NCI-H1092 treated with DMSO at 0.1 percent for 48 hours (cell line): Measurements from ENCODE around the gene ABI3.
"Not testable (repeated sequence)": the region's sequence is repeated elsewhere in the genome, so short reads cannot be mapped to it uniquely, and the experiment has no call there.

ENCODE experiments used
- DNase-seq: peaks from one replicate; lab custom pipeline; 2025; lab: John Stamatoyannopoulos, UW

Gene ABI3

DNA sequence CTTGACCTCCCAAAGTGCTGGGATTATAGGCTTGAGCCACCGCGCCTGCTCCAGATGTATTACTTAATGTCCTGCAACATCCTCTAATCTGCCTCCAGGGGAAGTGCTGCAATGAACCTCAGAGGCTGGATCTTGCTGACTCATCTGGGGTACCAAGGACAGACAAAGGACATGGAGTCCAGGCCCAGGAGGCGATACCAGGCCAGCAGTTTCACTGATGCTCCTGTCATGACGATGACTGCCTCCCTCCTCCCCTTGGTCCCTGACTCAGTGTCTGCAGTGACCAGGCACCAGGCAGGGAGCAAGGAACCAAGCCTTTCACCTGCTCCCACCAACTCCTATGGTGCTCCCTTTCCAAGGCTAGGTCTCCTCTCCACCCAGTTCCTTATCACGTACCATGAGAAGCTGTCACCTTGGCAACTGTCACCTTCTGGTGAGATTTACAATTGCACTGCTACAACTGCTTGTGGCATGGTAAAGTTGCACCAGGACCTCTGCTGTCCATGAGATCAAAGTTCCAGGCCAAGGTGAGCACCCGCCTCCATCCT is 41.7 kb downstream of the ABI3 start:
- no peak for DNase-seq

DNA sequence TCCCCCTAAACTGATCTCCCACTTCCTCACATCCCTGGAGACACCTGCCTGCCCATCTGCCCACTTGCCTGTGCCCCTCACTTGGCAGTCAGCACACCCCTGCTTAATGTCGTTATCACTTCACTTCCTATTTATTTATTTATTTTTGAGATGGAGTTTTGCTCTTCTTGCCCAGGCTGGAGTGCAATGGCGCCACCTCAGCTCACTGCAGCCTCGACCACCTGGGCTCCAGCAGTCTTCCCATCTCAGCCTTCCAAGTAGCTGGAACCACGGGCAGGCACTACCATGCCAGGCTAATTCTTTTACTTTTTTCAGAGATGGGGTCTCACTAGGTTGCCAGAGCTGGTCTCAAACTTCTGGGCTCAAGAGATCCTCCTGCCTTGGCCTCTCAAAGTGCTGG is 43.6 kb downstream of the ABI3 start:
- no peak for DNase-seq

DNA sequence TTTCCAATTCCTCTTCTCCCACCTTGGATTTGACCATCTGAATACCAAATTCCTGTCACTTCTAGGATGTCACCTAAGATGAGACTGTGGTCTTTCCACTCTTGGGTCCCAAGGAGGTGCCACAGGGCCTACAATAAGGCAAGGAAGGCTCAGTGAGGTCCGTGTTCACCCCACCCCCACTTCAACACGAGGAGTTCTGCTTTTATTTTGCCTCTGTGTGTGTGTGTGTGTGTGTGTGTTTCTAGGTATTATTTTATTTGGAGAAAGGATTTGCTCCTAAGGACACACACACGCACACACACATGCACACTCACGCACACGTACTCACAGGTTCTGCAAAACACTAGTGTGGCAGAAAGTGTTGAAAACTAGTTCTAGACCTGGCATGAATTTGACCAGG is 44.6 kb downstream of the ABI3 start:
- no peak for DNase-seq

DNA sequence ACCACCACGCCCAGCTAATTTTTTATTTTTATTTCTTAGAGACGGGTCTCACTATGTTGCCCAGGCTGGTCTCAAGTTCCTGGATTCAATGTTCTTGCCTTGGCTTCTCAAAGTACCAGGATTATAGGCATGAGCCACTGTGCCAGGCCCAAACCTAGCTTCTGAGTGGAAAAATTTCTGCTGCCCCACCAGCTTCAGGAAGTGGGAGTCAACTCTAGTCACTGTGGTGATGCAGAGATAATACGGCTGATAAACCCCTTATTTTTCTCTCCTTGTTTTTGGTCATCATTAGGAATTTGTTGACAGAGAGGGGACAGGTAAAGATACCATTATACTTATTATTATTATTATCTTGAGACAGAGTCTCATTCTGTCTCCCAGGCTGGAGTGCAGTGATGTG is 47.9 kb downstream of the ABI3 start:
- no peak for DNase-seq

DNA sequence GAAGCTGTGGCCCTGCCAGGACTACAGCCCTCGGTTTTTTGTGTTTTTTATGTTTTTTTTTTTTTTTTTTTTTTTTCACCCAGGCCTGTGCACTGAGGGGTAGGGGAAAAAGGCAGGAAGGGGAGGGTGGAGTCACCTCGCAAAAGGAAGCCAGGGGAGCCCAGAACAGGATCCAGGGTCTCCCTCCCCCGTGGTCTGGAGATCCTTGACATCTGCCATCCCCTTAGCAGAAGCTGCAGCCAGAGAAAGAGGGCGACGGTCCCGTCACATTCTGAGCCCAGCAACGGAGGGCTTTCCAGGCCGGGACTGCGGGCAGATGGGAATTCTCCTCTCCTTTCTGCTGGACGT is 49.1 kb downstream of the ABI3 start:
- no peak for DNase-seq

DNA sequence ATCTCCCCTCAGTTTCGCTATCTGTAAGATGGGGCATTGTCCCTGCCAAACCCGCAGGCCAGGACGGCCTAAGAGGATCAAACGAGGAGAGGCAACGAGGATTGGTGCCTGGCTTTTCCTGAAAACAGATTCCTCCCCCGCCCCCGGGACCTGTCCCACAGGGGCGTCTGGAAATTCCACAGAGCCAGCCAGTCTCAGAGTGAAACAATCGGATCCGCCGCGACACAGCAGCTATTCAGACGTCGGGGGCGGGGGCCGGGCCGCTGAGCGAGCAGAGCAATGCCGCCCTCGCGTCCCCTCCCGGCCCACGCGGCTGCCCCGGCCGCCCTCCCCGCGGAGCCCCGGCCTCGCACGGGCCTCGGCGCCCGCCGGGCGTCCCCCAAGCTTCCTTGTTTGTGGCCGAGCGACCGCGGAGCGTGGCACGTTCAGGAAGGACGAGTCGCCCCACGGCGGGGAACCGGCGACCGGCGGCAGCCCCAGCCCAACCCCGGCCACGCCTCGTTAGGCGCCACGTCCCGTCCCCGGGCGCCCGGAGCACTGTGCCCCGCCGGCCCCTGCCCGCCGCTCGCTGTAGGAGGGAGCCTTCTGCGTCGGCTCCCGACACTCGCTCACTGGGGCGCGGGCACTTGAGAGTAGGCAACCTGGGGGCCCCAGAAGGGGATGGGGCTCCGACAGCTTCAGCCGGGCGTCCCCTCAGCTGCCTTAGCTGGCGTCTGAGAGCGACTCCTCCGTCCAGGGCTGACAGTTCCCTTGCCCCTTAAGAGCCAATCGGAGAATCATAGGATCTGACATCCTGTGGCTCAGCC is 49.7 kb downstream of the ABI3 start:
- no peak for DNase-seq

DNA sequence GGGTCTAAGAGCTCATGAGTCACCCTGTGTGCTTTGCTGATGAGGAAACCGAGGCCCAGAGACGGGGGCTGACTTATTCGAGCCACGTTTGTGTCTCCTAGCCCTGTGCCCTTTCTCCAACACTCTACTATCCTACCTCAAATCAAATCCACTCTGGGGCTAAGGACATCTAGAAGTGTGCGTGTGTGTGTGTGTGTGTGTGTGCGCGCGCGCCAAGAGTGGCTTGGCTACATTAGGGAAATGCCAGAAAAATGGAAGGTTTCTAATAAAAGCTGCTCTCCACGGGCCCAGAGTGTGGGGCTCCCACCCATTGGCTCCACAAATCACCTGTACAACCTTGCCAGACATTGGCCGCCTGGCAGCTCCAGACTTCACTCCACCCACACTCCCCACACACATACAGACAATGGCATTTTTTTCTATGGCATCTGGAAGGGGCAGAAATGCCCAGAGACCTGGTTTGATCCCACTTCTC is 50.3 kb downstream of the ABI3 start:
- DNase-seq: no peak

DNA sequence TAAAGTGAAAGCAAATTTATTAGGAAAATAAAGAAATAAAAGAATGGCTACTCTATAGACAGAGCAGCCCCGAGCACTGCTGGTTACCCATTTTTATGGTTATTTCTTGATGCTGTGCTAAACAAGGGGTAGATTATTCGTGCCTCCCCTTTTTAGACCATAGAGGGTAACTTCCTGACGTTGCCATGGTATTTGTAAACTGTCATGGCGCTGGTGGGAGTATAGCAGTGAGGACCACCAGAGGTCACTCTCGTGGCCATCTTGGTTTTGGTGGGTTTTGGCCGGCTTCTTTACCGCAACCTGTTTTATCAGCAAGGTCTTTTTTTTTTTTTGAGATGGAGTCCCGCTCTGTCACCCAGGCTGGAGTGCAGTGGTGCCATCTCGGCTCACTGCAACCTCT is 51.0 kb downstream of the ABI3 start:
- DNase-seq: not testable (repeated sequence)

DNA sequence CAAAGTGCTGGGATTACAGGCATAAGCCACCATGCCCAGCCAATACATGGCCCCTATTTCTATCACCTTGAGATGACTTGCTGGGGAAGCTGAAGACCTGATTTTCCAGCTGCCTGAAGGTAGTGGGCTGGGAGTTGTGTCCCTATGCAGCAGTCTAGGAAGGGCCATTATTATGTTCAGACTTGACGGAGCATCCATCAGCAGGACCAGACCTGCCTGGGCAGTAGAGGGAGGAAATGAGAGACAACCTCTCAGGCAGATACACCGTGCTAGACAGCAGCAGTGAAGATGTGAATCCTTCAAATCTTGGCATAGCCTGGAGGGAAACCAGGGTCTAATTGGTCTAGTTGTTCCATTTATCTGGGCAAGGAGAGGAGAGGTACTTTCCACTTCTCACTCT is 55.7 kb downstream of the ABI3 start:
- DNase-seq: no peak

DNA sequence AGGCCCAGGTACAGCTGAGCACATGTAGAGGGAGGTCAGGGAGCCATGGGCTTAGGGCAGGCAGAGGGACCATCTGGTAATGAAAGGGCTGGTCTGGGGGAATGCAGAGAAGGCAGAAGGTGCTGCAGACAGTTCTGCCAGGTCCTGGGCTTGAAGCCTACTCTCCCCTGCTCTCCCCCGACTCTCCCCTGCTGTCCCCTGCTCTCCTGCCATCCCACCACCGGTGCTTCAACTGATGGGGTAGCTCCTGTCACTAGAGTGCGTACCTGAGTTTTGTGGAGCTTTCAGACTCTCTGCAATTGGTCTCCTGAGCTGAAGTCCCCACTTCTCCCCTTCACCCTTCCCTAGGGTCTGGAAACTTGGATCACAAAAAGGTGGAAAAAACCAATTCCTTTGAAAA is 57.4 kb downstream of the ABI3 start:
- no peak for DNase-seq

DNA sequence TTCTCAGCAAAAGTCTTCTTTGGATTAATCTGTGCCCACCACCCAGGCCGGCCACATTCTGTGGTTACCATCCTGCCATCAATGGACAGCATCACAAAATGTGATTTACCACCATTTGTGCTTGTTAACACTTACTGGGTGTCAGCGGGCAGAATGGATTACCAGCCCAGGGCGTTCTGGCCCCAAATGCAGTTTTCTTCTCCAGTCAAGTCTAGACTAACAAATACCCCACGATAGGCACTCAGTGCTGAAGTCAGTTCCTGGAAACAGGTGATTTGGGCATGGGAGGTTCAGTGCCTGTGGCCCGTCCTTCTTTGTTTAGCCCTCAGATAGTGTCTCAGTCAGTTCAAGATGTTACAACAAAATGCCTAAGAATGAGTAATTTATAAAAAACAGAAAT is 58.8 kb downstream of the ABI3 start:
- no peak for DNase-seq
